Small intestine (tissue), 7 donors: ENCODE measurements around the gene PRSS12. TPM values are rescaled to one million over a fixed set of nuclear protein-coding genes. Genes with fewer than 3 reads are reported as not detected.

Source experiments
- DNase-seq, 2 donors: peaks; one replicate each; pipeline versions ENCODE4 v3.0.0 to v3.0.0-alpha.2; 2013
- FAIRE-seq: peaks from 2 replicates; lab custom pipeline; 2012; peaks lifted over from hg19 to GRCh38; lab: Jason Lieb, UNC
- H3K27ac ChIP-seq, 3 donors: one replicate each; pipeline ENCODE4 v1.5.1; 2013; ENCODE audit warnings: low read length in 2 of 3, mild to moderate bottlenecking in 2 of 3, control low read depth in 1 of 3, inconsistent platforms in 1 of 3, low read depth in 1 of 3, moderate library complexity in 1 of 3
- H3K27me3 ChIP-seq, 3 donors: one replicate each; pipeline ENCODE4 v1.6.1; 2013; ENCODE audit warnings: low read length in 3 of 3, inconsistent platforms in 1 of 3; ENCODE audit not compliant: control insufficient read depth in 3 of 3, insufficient read depth in 3 of 3
- H3K36me3 ChIP-seq, 3 donors: one replicate each; pipeline ENCODE4 v1.6.1; 2013; ENCODE audit warnings: low read length in 3 of 3, inconsistent platforms in 1 of 3, low read depth in 1 of 3, mild to moderate bottlenecking in 1 of 3, moderate library complexity in 1 of 3; ENCODE audit not compliant: control insufficient read depth in 3 of 3, insufficient read depth in 2 of 3
- H3K4me1 ChIP-seq, 3 donors: one replicate each; pipeline ENCODE4 v1.6.1; 2013; ENCODE audit warnings: low read length in 2 of 3, inconsistent platforms in 1 of 3, low read depth in 1 of 3, mild to moderate bottlenecking in 1 of 3, moderate library complexity in 1 of 3; ENCODE audit not compliant: control insufficient read depth in 3 of 3, insufficient read depth in 2 of 3
- H3K4me3 ChIP-seq, 3 donors: one replicate each; pipeline ENCODE4 v1.5.1; 2013; ENCODE audit warnings: low read length in 3 of 3, control low read depth in 1 of 3, inconsistent platforms in 1 of 3, low read depth in 1 of 3, mild to moderate bottlenecking in 1 of 3, moderate library complexity in 1 of 3
- H3K9me3 ChIP-seq, 2 donors: one replicate each; pipeline ENCODE4 v1.6.1; 2013; ENCODE audit warnings: low read depth in 1 of 2, low read length in 1 of 2; ENCODE audit not compliant: control insufficient read depth in 2 of 2, insufficient read depth in 1 of 2
- WGBS, 3 donors: extraction: QIAGEN DNeasy Blood & Tissue Kit; methylation state at CpG; one replicate each; pipeline ENCODE4 v1.1.7; 2013; 5-methylcytosine and 5-hydroxymethylcytosine counted together
- polyA plus RNA-seq, 4 donors: library from polyadenylated mRNA; stranded (reverse) in 3 of 4; unstranded in 1 of 4; fragments of 200-250 nt in 3 of 4; fragments of 120-200 nt in 1 of 4; gene quantifications; one replicate each; pipeline versions ENCODE4 v1.2.1 to v1.2.3, GENCODE V29; 2013
- donor health status: healthy with polysubstance abuse.
- donor health status: control.
- donor health status: control.
- donor health status: Bipolar disorder and iron deficiency.
- donor health status: healthy.

Gene PRSS12
- polyA plus RNA-seq, 4 donors: 2.2 to 20.8 (median 8.9) TPM

DNA sequence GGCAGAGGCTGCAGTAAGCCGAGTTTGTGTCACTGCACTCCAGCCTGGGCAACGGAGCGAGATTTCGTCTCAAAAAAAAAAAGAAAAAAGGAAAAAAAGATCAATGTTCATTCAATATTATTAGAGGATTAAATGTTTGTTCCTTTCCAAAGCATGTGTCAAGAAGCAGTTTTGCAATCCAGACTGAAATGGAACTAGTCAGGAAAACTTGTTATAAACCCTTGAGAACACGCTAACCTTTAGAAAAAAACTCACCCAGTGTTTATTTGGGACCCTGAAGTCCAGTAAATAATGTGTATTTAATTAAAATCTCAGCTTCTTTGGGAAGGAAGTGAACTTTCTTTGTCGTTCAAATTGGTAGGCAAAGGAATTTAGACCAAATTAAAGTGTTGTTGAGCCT is 16.4 kb upstream of the PRSS12 start:
- no peaks in the 10 kb centered on the region for H3K9me3 ChIP-seq
- 78 to 88% (median 84%) methylated on average over 6 of the region's 6 CpGs for WGBS, 3 donors
- no peak for DNase-seq
- no peak overlapping the region for H3K4me3 ChIP-seq
- FAIRE-seq: no peak
- H3K36me3 ChIP-seq: no peaks in the 10 kb centered on the region
- H3K27me3 ChIP-seq: no peaks in the 10 kb centered on the region
- no peak overlapping the region for H3K27ac ChIP-seq
- no peaks in the 10 kb centered on the region for H3K4me1 ChIP-seq

DNA sequence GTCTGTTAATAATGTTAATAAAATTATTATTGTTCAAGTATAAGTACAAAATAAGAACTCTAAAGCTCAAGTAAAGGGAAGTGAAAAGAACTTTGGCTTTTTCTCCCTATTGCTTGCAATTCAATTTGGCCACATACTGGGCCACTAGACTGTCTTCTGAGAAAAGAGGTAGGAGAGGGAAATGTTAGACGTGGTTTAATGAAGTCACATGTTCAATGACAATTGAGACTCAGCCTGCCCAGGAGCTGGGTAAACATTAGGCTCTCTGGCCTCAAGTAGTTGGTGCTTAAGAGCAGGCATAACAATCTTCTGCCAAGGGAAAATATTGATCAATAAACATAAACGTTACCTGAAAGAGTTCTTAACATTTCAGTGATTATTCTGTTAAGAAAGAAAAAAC is 15.1 kb upstream of the PRSS12 start:
- Histone ChIP-seq H3K4me3 (no peak overlapping the region), H3K36me3 (no peaks in the 10 kb centered on the region), H3K27me3 (no peaks in the 10 kb centered on the region), H3K9me3 (no peaks in the 10 kb centered on the region), H3K27ac (no peak overlapping the region), H3K4me1 (no peaks in the 10 kb centered on the region)
- 25 to 64% (median 34%) methylated on average over 2 of the region's 2 CpGs for WGBS, 3 donors
- no peak for FAIRE-seq
- DNase-seq: no peak

DNA sequence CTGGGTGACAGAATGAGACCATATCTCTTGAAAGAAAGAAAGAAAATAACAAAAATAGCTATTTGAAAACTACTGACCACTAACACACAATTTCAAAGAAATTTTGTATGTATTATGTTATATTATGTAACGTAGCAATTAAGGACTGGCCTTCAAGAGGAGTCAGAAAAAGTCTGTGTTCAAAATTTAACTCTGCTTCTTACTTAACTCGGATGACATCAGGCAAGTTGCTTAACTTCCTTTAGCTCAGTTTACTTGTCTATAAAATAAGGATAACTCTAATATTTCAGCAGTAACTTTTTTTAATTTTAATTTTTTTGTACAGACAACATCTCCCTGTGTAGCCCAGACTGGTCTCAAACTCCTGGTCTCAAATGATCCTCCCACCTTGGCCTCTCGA is 14.6 kb upstream of the PRSS12 start:
- Histone ChIP-seq H3K36me3 (no peaks in the 10 kb centered on the region), H3K4me3 (no peak overlapping the region), H3K27me3 (no peaks in the 10 kb centered on the region), H3K9me3 (no peaks in the 10 kb centered on the region), H3K27ac (no peak overlapping the region), H3K4me1 (no peaks in the 10 kb centered on the region)
- DNase-seq (no peak), FAIRE-seq (no peak)
- 86 to 93% (median 90%) methylated on average over 3 of the region's 3 CpGs for WGBS, 3 donors

DNA sequence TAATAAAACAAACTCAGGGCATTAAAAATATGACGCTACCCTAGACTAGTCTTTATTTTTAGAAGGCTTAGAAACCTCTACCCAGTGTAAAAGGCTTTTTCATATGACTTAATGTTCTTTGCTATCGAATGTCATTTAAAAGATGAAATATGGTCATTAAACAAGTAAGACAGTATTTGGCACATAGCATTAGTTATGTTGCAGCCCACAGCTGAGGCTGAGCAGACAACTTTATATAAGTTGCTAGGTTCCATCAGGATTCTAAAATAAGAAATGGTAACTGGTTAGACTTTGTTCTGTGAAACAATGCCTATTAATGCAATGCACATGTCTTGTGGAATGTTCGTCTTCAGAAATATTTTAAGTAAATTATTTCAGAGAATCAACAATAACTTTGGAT is 10.4 kb upstream of the PRSS12 start:
- no peak for DNase-seq
- WGBS, 3 donors: 45 to 65% (median 63%) methylated on average over 3 of the region's 3 CpGs
- Histone ChIP-seq H3K9me3 (no peaks in the 10 kb centered on the region), H3K36me3 (no peaks in the 10 kb centered on the region), H3K27me3 (peaks cover 0 to 3% (median 0%) of the 10 kb centered on the region in 3 donors), H3K4me3 (no peak overlapping the region), H3K27ac (no peak overlapping the region), H3K4me1 (no peaks in the 10 kb centered on the region)
- FAIRE-seq: no peak

DNA sequence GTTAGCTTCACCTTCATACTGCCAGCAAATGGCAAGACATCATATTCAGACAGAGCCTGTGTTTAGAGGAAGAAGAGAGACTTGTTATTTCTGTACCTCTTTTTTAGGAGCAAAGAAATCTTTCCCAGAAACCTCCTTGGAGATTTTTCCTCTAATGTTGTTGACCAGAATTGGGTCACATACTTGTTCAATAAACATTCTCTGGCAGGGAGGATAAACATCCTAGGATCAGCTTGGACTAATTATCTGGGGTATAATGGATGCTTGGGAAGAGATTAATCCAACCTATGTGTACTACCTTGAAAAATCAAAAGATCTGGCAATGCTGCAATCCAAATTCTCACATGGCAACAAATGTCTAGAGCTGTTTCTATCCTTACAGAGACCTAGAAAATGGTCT is 8.4 kb upstream of the PRSS12 start:
- Histone ChIP-seq H3K4me1 (no peaks in the 10 kb centered on the region), H3K27ac (no peak overlapping the region)
- no peak for FAIRE-seq

DNA sequence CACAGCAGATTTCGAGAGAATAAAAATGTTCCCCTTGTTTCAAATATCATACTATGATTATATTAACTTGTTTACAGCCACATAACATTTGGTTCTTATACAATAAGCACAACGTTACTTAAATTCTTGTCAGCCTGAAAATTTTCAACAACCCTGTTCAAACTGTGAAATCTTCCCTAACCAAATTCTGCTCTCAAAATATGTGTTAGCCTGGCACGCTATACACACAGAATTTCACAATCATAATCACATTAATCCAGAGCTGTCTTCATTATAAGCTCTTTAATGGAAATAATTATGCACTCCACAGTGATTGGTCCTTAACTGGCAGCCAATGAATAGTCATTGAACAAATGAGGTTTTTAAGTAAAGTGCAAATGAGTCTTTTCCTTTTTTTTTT is 7.3 kb upstream of the PRSS12 start:
- no peak for FAIRE-seq

More for the DNA sequence above, 8.4 kb upstream of the PRSS12 start:
- Histone ChIP-seq H3K9me3 (no peaks in the 10 kb centered on the region), H3K4me3 (no peak overlapping the region), H3K36me3 (no peaks in the 10 kb centered on the region), H3K27me3 (peaks cover 0 to 5% (median 0%) of the 10 kb centered on the region in 3 donors)
- DNase-seq: no peak

DNA sequence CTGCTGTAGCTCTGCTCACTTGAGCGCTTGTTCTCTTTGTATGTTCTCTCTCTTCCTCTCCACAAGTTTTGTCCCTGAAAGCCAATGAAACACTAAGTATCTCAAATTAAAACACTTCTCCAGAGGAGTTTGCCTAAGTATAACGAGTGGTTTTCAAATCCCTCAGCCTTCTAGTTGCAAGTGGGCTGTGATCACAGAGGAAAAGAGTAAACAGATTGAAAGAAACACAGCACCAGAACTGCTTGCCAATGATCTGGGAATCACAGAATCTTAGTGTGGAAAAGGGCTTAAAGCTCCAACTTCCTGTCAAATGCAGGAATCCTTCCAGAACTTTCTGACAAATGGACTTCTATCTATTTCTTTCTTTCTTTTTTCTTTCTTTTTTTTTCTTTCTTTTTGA is 4.8 kb upstream of the PRSS12 start:
- Histone ChIP-seq H3K36me3 (no peaks in the 10 kb centered on the region), H3K9me3 (no peaks in the 10 kb centered on the region), H3K4me1 (peaks cover 0 to 4% (median 0%) of the 10 kb centered on the region in 3 donors), H3K4me3 (no peak overlapping the region), H3K27me3 (peaks cover 0 to 36% (median 7%) of the 10 kb centered on the region in 3 donors), H3K27ac (no peak overlapping the region)
- 52 to 74% (median 70%) methylated on average over 2 of the region's 2 CpGs for WGBS, 3 donors
- DNase-seq (no peak), FAIRE-seq (no peak)

More for the DNA sequence above, 7.3 kb upstream of the PRSS12 start:
- Histone ChIP-seq H3K4me1 (no peaks in the 10 kb centered on the region), H3K27ac (no peak overlapping the region), H3K27me3 (peaks cover 0 to 15% (median 0%) of the 10 kb centered on the region in 3 donors), H3K9me3 (no peaks in the 10 kb centered on the region), H3K4me3 (no peak overlapping the region), H3K36me3 (no peaks in the 10 kb centered on the region)
- 76 to 86% (median 82%) methylated on average over 3 of the region's 3 CpGs for WGBS, 3 donors
- DNase-seq: no peak

DNA sequence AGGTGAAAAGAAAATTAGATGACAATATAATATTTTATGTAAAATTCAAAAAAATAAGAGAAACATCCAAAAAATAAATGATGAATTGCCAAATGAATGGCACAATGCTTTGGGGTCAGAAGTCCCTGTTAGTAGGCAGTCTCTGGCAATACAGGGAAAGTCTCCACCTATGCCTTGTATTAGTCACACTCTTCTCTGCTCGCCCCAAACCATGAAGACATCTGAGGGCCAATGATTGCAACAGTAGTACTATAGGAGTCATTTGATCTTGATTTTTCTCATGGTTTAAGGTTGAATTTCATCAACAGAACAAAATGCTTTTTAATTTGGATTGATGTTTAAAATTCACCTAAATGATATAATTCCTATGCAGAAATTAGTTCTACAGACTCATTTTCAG is 3.9 kb upstream of the PRSS12 start:
- peaks cover 0 to 42% (median 7%) of the 10 kb centered on the region in 3 donors for H3K27me3 ChIP-seq
- no peak overlapping the region for H3K27ac ChIP-seq
- H3K4me3 ChIP-seq: no peak overlapping the region
- no peaks in the 10 kb centered on the region for H3K36me3 ChIP-seq
- 78 to 86% (median 84%) methylated on average over 1 of the region's 1 CpG for WGBS, 3 donors
- no peak for DNase-seq
- no peaks in the 10 kb centered on the region for H3K9me3 ChIP-seq
- no peak for FAIRE-seq
- peaks cover 0 to 9% (median 0%) of the 10 kb centered on the region in 3 donors for H3K4me1 ChIP-seq

DNA sequence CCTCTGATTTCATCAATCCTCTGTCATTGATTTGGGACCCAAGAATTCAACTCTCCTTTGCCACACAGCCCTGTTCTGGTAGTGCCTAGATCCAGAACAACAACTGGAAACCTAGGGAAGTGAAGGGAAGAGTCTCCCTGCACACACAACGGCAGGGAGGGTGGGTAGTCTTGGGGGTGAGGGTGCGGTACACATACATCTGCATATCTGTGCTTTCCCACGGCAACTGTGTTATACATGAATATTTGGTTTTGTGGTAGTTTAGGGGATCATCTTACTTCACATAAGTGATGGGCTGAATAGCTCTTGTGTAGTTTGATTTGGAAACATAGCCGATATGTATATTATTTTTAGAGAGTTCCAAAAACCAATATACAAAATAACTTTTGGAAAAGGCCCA is 3.3 kb upstream of the PRSS12 start:
- Histone ChIP-seq H3K9me3 (no peaks in the 10 kb centered on the region), H3K27ac (no peak overlapping the region), H3K36me3 (no peaks in the 10 kb centered on the region), H3K27me3 (peaks cover 0 to 42% (median 7%) of the 10 kb centered on the region in 3 donors), H3K4me1 (peaks cover 0 to 10% (median 0%) of the 10 kb centered on the region in 3 donors), H3K4me3 (no peak overlapping the region)
- no peak for FAIRE-seq
- no peak for DNase-seq
- 81 to 87% (median 85%) methylated on average over 4 of the region's 4 CpGs for WGBS, 3 donors
